ENCODE measurements around the gene STK36. TPM values are rescaled to one million over a fixed set of nuclear protein-coding genes. Genes with fewer than 3 reads are reported as not detected.

The STK36 gene
- total RNA-seq, 1 experiment from 2014 or later = 48.6 TPM

GRCh38 chr2:218662377-218662776 is 9.5 kb upstream of the STK36 start:
- H3K27me3 ChIP-seq (ENCODE audit: control insufficient read depth, insufficient read depth, low read length) = no peaks in the 10 kb centered on the region
- in situ Hi-C loops (cut with HindIII; ENCODE audit: low pct_unique_long_range_greater_than_20kb, low sequenced_read_pairs) = no loop called here
- intact Hi-C loops (cut with micrococcal nuclease; ENCODE audit: unreplicated experiment) = no loop called here
- POLR2A ChIA-PET = no interaction called here
- peaks cover 14% of the 10 kb centered on the region for H3K36me3 ChIP-seq (ENCODE audit: control insufficient read depth, insufficient read depth, low read length)
- peaks cover 12% of the 10 kb centered on the region for H3K4me1 ChIP-seq (ENCODE audit: control insufficient read depth, insufficient read depth, low read length)
- DNase-seq (ENCODE audit: low read depth, low spot score) (no peak), ATAC-seq (no peak)
- no peak overlapping the region for H3K27ac ChIP-seq (ENCODE audit: low read length)
- TF ChIP-seq SIN3A (IDR thresholded peaks at IDR 0.05; ENCODE audit: borderline replicate concordance, insufficient read depth, low read depth, low read length) (no peak), TCF7L2 (IDR thresholded peaks at IDR 0.05; ENCODE audit: low read depth, low read length) (no peak), POLR2AphosphoS5 (IDR thresholded peaks at IDR 0.05; ENCODE audit: low read depth, low read length) (no peak), REST (IDR thresholded peaks at IDR 0.05; ENCODE audit: insufficient read depth in 1 of 2, low read depth in 2 of 2, low read length in 1 of 2) (no peak)
- TF ChIP-seq, protein P1, sequence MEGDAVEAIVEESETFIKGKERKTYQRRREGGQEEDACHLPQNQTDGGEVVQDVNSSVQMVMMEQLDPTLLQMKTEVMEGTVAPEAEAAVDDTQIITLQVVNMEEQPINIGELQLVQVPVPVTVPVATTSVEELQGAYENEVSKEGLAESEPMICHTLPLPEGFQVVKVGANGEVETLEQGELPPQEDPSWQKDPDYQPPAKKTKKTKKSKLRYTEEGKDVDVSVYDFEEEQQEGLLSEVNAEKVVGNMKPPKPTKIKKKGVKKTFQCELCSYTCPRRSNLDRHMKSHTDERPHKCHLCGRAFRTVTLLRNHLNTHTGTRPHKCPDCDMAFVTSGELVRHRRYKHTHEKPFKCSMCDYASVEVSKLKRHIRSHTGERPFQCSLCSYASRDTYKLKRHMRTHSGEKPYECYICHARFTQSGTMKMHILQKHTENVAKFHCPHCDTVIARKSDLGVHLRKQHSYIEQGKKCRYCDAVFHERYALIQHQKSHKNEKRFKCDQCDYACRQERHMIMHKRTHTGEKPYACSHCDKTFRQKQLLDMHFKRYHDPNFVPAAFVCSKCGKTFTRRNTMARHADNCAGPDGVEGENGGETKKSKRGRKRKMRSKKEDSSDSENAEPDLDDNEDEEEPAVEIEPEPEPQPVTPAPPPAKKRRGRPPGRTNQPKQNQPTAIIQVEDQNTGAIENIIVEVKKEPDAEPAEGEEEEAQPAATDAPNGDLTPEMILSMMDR (IDR thresholded peaks at IDR 0.05) = no peak
- BruUV-seq (replicated peaks) = no TSS peak
- no peak overlapping the region for H3K4me3 ChIP-seq (ENCODE audit: low read depth in 2 of 2, low read length in 2 of 2)
- no peaks in the 10 kb centered on the region for H3K9me3 ChIP-seq (ENCODE audit: control insufficient read depth, insufficient read depth, low read depth, low read length)
- CTCF ChIA-PET = no interaction called here

DNA sequence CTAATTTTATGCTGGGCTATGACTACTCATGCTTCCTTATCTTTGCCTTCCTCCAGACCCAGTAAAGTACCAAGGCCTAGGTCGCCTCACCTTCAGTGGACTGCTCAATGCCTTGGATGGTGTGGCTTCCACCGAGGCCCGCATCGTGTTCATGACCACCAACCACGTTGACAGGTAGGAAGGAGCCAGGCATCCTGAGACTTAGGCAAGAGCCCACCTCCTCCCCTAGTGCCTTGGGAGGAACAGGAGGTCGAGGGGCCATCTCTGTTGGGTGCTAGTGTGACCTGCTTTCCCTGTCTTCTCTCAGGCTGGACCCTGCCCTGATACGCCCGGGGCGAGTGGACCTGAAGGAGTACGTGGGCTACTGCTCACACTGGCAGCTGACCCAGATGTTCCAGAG is 9.1 kb upstream of the STK36 start:
- in situ Hi-C loops (cut with HindIII; ENCODE audit: low pct_unique_long_range_greater_than_20kb, low sequenced_read_pairs) = no loop called here
- intact Hi-C loops (cut with micrococcal nuclease; ENCODE audit: unreplicated experiment) = no loop called here
- no TSS peak for BruUV-seq (replicated peaks)

More for the DNA sequence above, 9.1 kb upstream of the STK36 start:
- Histone ChIP-seq H3K36me3 (ENCODE audit: control insufficient read depth, insufficient read depth, low read length) (peaks cover 12% of the 10 kb centered on the region), H3K4me1 (ENCODE audit: control insufficient read depth, insufficient read depth, low read length) (peaks cover 10% of the 10 kb centered on the region), H3K9me3 (ENCODE audit: control insufficient read depth, insufficient read depth, low read depth, low read length) (no peaks in the 10 kb centered on the region), H3K4me3 (ENCODE audit: low read depth in 2 of 2, low read length in 2 of 2) (no peak overlapping the region), H3K27me3 (ENCODE audit: control insufficient read depth, insufficient read depth, low read length) (no peaks in the 10 kb centered on the region), H3K27ac (ENCODE audit: low read length) (no peak overlapping the region)
- TF ChIP-seq, protein P1 (IDR thresholded peaks at IDR 0.05) = no peak
- TF ChIP-seq REST (IDR thresholded peaks at IDR 0.05; ENCODE audit: insufficient read depth in 1 of 2, low read depth in 2 of 2, low read length in 1 of 2) (no peak), SIN3A (IDR thresholded peaks at IDR 0.05; ENCODE audit: borderline replicate concordance, insufficient read depth, low read depth, low read length) (no peak), POLR2AphosphoS5 (IDR thresholded peaks at IDR 0.05; ENCODE audit: low read depth, low read length) (no peak), TCF7L2 (IDR thresholded peaks at IDR 0.05; ENCODE audit: low read depth, low read length) (no peak)
- ChIA-PET POLR2A (no interaction called here), CTCF (no interaction called here)
- DNase-seq (ENCODE audit: low read depth, low spot score) (no peak), ATAC-seq (no peak)
